Ascending aorta (tissue), 2 donors: ENCODE measurements around the gene ABHD2. TPM values are rescaled to one million over a fixed set of nuclear protein-coding genes. Genes with fewer than 3 reads are reported as not detected.

Experiments used
- DNase-seq, 2 donors: peaks; one replicate each; pipeline ENCODE4 v3.0.0-alpha.2; 2019; ENCODE audit warnings: low spot score in 2 of 2
- H3K27ac ChIP-seq, 2 donors: fragments of 200-600 bp; sonication (generic); one replicate each; pipeline ENCODE4 v1.5.1; 2016 to 2017; ENCODE audit warnings: mild to moderate bottlenecking in 1 of 2
- H3K27me3 ChIP-seq: fragments of 200-600 bp; sonication (generic); one replicate; pipeline ENCODE4 v1.5.1; 2017
- H3K36me3 ChIP-seq, 2 donors: fragments of 200-600 bp; sonication (generic); one replicate each; pipeline ENCODE4 v1.5.1; 2016
- H3K4me1 ChIP-seq, 2 donors: fragments of 200-600 bp; sonication (generic); one replicate each; pipeline ENCODE4 v1.5.1; 2016 to 2017; ENCODE audit warnings: mild to moderate bottlenecking in 1 of 2
- H3K4me3 ChIP-seq, 2 donors: fragments of 200-600 bp; sonication (generic); one replicate each; pipeline ENCODE4 v1.5.1; 2016 to 2017; ENCODE audit warnings: mild to moderate bottlenecking in 1 of 2
- H3K9me3 ChIP-seq, 2 donors: fragments of 200-600 bp; sonication (generic); one replicate each; pipeline ENCODE4 v1.5.1; 2016
- intact Hi-C: fragments of 100-400 bp; cut with DNase I; formaldehyde crosslinking; loops from one replicate; pipeline ENCODE4 v1.15.1; 2023
- total RNA-seq: library from RNA; depleted of rRNA; stranded (reverse); fragments of >200 nt; gene quantifications from one replicate; pipeline ENCODE4 v1.1.0, GENCODE V29; 2016
- TF ChIP-seq, protein P1 (sequence below), 3 experiments: fragments of 200-600 bp in 2 of 3; fragments of 450-650 bp in 1 of 3; sonication (generic) in 2 of 3; IDR thresholded peaks; one replicate each; pipeline ENCODE4 v1.5.1; 2016 to 2019; ENCODE audit warnings: antibody characterized with exemption in 3 of 3, mild to moderate bottlenecking in 1 of 3, moderate library complexity in 1 of 3

The ABHD2 gene
- total RNA-seq, 1 donor from 2014 or later, result 228 TPM

- H3K9me3 ChIP-seq, result no peaks in the 10 kb centered on the region
- peaks cover 0 to 15% of the 10 kb centered on the region in 2 donors for H3K4me1 ChIP-seq
- H3K27ac ChIP-seq, result no peak overlapping the region
- TF ChIP-seq, protein P1, sequence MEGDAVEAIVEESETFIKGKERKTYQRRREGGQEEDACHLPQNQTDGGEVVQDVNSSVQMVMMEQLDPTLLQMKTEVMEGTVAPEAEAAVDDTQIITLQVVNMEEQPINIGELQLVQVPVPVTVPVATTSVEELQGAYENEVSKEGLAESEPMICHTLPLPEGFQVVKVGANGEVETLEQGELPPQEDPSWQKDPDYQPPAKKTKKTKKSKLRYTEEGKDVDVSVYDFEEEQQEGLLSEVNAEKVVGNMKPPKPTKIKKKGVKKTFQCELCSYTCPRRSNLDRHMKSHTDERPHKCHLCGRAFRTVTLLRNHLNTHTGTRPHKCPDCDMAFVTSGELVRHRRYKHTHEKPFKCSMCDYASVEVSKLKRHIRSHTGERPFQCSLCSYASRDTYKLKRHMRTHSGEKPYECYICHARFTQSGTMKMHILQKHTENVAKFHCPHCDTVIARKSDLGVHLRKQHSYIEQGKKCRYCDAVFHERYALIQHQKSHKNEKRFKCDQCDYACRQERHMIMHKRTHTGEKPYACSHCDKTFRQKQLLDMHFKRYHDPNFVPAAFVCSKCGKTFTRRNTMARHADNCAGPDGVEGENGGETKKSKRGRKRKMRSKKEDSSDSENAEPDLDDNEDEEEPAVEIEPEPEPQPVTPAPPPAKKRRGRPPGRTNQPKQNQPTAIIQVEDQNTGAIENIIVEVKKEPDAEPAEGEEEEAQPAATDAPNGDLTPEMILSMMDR (IDR thresholded peaks at IDR 0.05), result no peak
- H3K4me3 ChIP-seq, result no peak overlapping the region
- H3K36me3 ChIP-seq, result peaks cover 27 to 45% of the 10 kb centered on the region in 2 donors
- H3K27me3 ChIP-seq, result no peaks in the 10 kb centered on the region
- intact Hi-C loops, result loop anchor here (5.0 to 10.0 kb wide), 3 partner anchors 302 to 1115 kb away; partner anchors contain the start of genes AEN and HAPLN3
- no peak for DNase-seq
Measured at GRCh38 chr15:89199746-89200145, 111.5 kb downstream of the ABHD2 start.

DNA sequence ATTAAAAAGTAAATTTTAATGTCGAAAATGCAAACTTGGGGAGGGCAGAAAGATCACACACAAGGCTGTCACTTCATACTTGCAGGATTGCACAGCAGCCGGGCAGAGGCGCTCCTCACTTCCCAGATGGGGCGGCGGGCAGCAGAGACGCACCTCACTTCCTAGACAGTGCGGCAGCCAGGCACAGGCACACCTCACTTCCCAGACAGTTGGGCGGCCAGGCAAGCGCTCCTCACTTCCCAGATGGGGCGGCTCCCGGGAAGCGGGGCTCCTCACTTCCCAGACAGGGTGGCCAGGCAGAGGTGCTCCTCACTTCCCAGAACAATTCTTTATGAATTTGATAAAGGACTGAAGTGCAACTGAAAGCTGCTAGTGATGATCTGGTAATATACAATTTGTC, 111.9 kb downstream of the ABHD2 start:
- Histone ChIP-seq H3K27ac (no peak overlapping the region), H3K4me1 (peaks cover 0 to 10% of the 10 kb centered on the region in 2 donors), H3K36me3 (peaks cover 23 to 40% of the 10 kb centered on the region in 2 donors), H3K27me3 (no peaks in the 10 kb centered on the region), H3K9me3 (no peaks in the 10 kb centered on the region), H3K4me3 (no peak overlapping the region)
- TF ChIP-seq, protein P1 (IDR thresholded peaks at IDR 0.05), result no peak
- intact Hi-C loops, result no loop called here
- DNase-seq, result no peak

DNA sequence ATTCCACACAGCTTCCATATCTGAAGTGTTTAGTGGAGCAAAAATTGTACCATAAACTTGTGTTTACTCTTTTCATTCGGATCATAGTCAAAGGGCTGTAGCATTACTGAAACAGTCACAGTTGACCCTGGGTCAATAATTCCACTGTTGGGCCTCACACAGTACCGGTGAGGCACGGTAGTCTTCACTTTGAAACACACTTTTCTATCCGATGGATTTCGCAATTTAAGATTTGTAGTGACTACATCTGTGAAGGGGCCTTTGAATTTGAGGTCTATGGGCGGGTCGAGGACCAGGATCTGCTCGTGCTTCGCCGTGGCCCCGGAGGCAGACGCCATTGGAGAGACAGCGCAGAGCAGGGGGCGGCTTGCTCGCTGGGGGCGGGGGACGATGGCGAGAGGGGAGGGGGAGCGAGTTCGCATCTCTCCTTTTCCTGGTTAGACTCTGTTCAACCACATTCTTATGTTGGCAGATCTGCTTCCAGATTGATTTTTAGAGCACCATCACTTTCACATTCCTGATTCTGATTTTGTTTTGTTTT, 113.3 kb downstream of the ABHD2 start:
- Histone ChIP-seq H3K4me3 (no peak overlapping the region), H3K4me1 (peaks cover 0 to 1% of the 10 kb centered on the region in 2 donors), H3K27ac (no peak overlapping the region), H3K36me3 (peaks cover 21 to 37% of the 10 kb centered on the region in 2 donors), H3K9me3 (no peaks in the 10 kb centered on the region), H3K27me3 (no peaks in the 10 kb centered on the region)
- intact Hi-C loops, result no loop called here
- no peak for DNase-seq
- TF ChIP-seq, protein P1 (IDR thresholded peaks at IDR 0.05), result no peak

DNA sequence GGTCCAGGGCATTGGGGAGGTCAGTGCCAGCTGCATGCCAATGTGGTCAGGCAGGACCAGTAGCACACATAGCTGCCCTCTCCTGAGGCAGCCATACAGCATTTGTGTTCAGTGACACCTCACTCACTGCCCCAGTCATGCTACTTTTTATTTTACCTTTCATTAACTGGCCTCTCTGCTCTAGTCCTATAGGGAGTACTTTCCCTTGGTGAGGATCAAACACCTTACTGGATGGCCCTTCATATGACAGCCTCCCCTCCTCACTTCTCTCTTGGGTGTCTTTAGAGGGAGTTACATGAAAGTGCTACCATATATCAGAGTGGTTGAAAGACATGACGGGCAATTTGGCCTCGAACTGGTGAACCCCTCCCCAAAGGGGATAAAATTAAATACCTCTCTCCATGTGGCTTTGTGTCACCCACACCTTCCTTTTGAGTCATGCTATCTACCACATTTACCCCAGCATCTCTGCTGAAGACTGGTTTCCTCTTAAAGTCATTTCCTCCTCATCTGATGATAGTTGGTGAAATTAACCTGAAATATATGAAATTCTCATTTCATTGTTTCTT, 115.5 kb downstream of the ABHD2 start:
- intact Hi-C loops, result no loop called here
- H3K27ac ChIP-seq, result no peak overlapping the region
- no peaks in the 10 kb centered on the region for H3K9me3 ChIP-seq
- H3K36me3 ChIP-seq, result peaks cover 17 to 21% of the 10 kb centered on the region in 2 donors
- no peaks in the 10 kb centered on the region for H3K27me3 ChIP-seq
- no peak overlapping the region for H3K4me3 ChIP-seq
- TF ChIP-seq, protein P1 (IDR thresholded peaks at IDR 0.05), result no peak
- no peak for DNase-seq
- H3K4me1 ChIP-seq, result peaks cover 0 to 3% of the 10 kb centered on the region in 2 donors

- TF ChIP-seq, protein P1 (IDR thresholded peaks at IDR 0.05), result no peak
- Histone ChIP-seq H3K4me3 (no peak overlapping the region), H3K36me3 (peaks cover under 1 to 3% of the 10 kb centered on the region in 2 donors), H3K27me3 (no peaks in the 10 kb centered on the region), H3K9me3 (no peaks in the 10 kb centered on the region), H3K27ac (no peak overlapping the region), H3K4me1 (peaks cover 0 to 3% of the 10 kb centered on the region in 2 donors)
- intact Hi-C loops, result loop anchor here (2.0 kb wide), 3 partner anchors 37 to 225 kb away; partner anchors contain the start of gene FANCI
- DNase-seq, result no peak
Measured at GRCh38 chr15:89205991-89206585, 117.8 kb downstream of the ABHD2 start.
